Endothelial cell (in vitro differentiated cells): ENCODE results near the gene CNIH3. TPM values are rescaled to one million over a fixed set of nuclear protein-coding genes. Genes with fewer than 3 reads are reported as not detected.

Source experiments
- DNase-seq: peaks from one replicate; pipeline ENCODE4 v3.0.0; 2021; ENCODE audit warnings: low spot score
- H3K27ac Mint-ChIP-seq: one replicate; pipeline ENCODE4 v1.8.0; 2021; ENCODE audit warnings: mixed read lengths, inconsistent platforms; ENCODE audit not compliant: unreplicated experiment
- H3K27me3 Mint-ChIP-seq: one replicate; pipeline ENCODE4 v1.8.0; 2021; ENCODE audit warnings: mild to moderate bottlenecking, moderate library complexity, mixed read lengths, inconsistent platforms; ENCODE audit not compliant: unreplicated experiment
- H3K36me3 Mint-ChIP-seq: one replicate; pipeline ENCODE4 v1.8.0; 2021; ENCODE audit warnings: mild to moderate bottlenecking, low read depth, mixed read lengths, inconsistent platforms; ENCODE audit not compliant: unreplicated experiment
- H3K4me1 Mint-ChIP-seq: one replicate; pipeline ENCODE4 v1.8.0; 2021; ENCODE audit warnings: mild to moderate bottlenecking, mixed read lengths, inconsistent platforms; ENCODE audit not compliant: unreplicated experiment
- H3K4me3 Mint-ChIP-seq: one replicate; pipeline ENCODE4 v1.8.0; 2021; ENCODE audit warnings: mild to moderate bottlenecking, mixed read lengths, inconsistent platforms; ENCODE audit not compliant: unreplicated experiment
- H3K9me3 Mint-ChIP-seq: one replicate; pipeline ENCODE4 v1.8.0; 2021; ENCODE audit warnings: mixed read lengths, inconsistent platforms; ENCODE audit not compliant: unreplicated experiment
- CTCF ChIP-seq: fragments of 200-600 bp; sonication (generic); IDR thresholded peaks from one replicate; pipeline ENCODE4 v1.5.0; 2021; ENCODE audit warnings: antibody characterized with exemption; ENCODE audit not compliant: unreplicated experiment
- total RNA-seq: library from RNA; stranded (reverse); fragmentation: NEBNext Ultra II Directional; extraction: Animal tissue kit (Norgen Biotek cat#: 25700); gene quantifications from one replicate; pipeline ENCODE4 v1.2.1, GENCODE V29; 2021; ENCODE audit not compliant: unreplicated experiment

Gene CNIH3
- total RNA-seq, 1 donor from 2014 or later = 4.7 TPM

- DNase-seq = no peak
- no peak for TF ChIP-seq CTCF
- Mint-ChIP-seq H3K4me1 (peaks cover 9% of the 10 kb centered on the region), H3K4me3 (no peak overlapping the region), H3K27ac (no peak overlapping the region), H3K9me3 (no peaks in the 10 kb centered on the region), H3K36me3 (no peaks in the 10 kb centered on the region), H3K27me3 (peaks cover 5% of the 10 kb centered on the region)
Measured at GRCh38 chr1:224582041-224582440, 34.1 kb upstream of the CNIH3 start.

- no peak for TF ChIP-seq CTCF
- Mint-ChIP-seq H3K4me1 (peaks cover 9% of the 10 kb centered on the region), H3K27ac (no peak overlapping the region), H3K9me3 (no peaks in the 10 kb centered on the region), H3K36me3 (no peaks in the 10 kb centered on the region), H3K4me3 (no peak overlapping the region), H3K27me3 (peaks cover 7% of the 10 kb centered on the region)
- DNase-seq = no peak
Measured at GRCh38 chr1:224583774-224584173, 32.3 kb upstream of the CNIH3 start.

GRCh38 chr1:224585051-224585450, 31.1 kb upstream of the CNIH3 start:
- no peak for DNase-seq
- peaks cover 7% of the 10 kb centered on the region for H3K27me3 Mint-ChIP-seq
- no peaks in the 10 kb centered on the region for H3K36me3 Mint-ChIP-seq
- no peak overlapping the region for H3K4me3 Mint-ChIP-seq
- no peaks in the 10 kb centered on the region for H3K9me3 Mint-ChIP-seq
- peaks cover 13% of the 10 kb centered on the region for H3K4me1 Mint-ChIP-seq
- TF ChIP-seq CTCF = no peak
- H3K27ac Mint-ChIP-seq = no peak overlapping the region

GRCh38 chr1:224587051-224587450, 29.1 kb upstream of the CNIH3 start:
- peaks cover 5% of the 10 kb centered on the region for H3K4me1 Mint-ChIP-seq
- TF ChIP-seq CTCF = no peak
- peaks cover 7% of the 10 kb centered on the region for H3K27me3 Mint-ChIP-seq
- H3K4me3 Mint-ChIP-seq = no peak overlapping the region
- H3K27ac Mint-ChIP-seq = no peak overlapping the region
- DNase-seq = no peak
- no peaks in the 10 kb centered on the region for H3K9me3 Mint-ChIP-seq
- no peaks in the 10 kb centered on the region for H3K36me3 Mint-ChIP-seq

- TF ChIP-seq CTCF = no peak
- H3K4me1 Mint-ChIP-seq = peaks cover 16% of the 10 kb centered on the region
- DNase-seq = no peak
- no peaks in the 10 kb centered on the region for H3K9me3 Mint-ChIP-seq
- no peak overlapping the region for H3K4me3 Mint-ChIP-seq
- H3K36me3 Mint-ChIP-seq = no peaks in the 10 kb centered on the region
- no peak overlapping the region for H3K27ac Mint-ChIP-seq
- H3K27me3 Mint-ChIP-seq = peaks cover 7% of the 10 kb centered on the region
Measured at GRCh38 chr1:224588515-224588914, 27.6 kb upstream of the CNIH3 start.
